OCI-M1 (cell line): ENCODE data around the gene CD109.
"Not testable (repeated sequence)": the region's sequence is repeated elsewhere in the genome, so short reads cannot be mapped to it uniquely, and the experiment has no call there.

Source experiments
- DNase-seq: peaks from one replicate; lab custom pipeline; 2025; lab: John Stamatoyannopoulos, UW

Gene CD109

GRCh38 chr6:73791336-73791735, 95.3 kb downstream of the CD109 start:
- DNase-seq = no peak

- DNase-seq = no peak
These were observed 96.7 kb downstream of the CD109 start for GRCh38 chr6:73792738-73793137.

GRCh38 chr6:73796881-73797280, 100.9 kb downstream of the CD109 start:
- no peak for DNase-seq

- DNase-seq = no peak
These were observed 101.9 kb downstream of the CD109 start for GRCh38 chr6:73797861-73798260.

GRCh38 chr6:73798592-73798991, 102.6 kb downstream of the CD109 start:
- peak; percentile 35 for DNase-seq

GRCh38 chr6:73800997-73801396, 105.0 kb downstream of the CD109 start:
- DNase-seq = no peak

GRCh38 chr6:73801652-73802268, 105.8 kb downstream of the CD109 start:
- DNase-seq = no peak

- no peak for DNase-seq
These were observed 106.4 kb downstream of the CD109 start for GRCh38 chr6:73802366-73802765.

- DNase-seq = peak; percentile 68
These were observed 107.7 kb downstream of the CD109 start for GRCh38 chr6:73803562-73804241.

- DNase-seq = not testable (repeated sequence)
These were observed 109.2 kb downstream of the CD109 start for GRCh38 chr6:73805221-73805620.

- DNase-seq = not testable (repeated sequence)
These were observed 110.0 kb downstream of the CD109 start for GRCh38 chr6:73805982-73806381.

- no peak for DNase-seq
These were observed 115.7 kb downstream of the CD109 start for GRCh38 chr6:73811706-73812105.

- DNase-seq = no peak
These were observed 121.2 kb downstream of the CD109 start for GRCh38 chr6:73817253-73817652.

- no peak for DNase-seq
These were observed 127.2 kb downstream of the CD109 start for GRCh38 chr6:73823046-73823735.

- DNase-seq = no peak
These were observed 127.8 kb downstream of the CD109 start for GRCh38 chr6:73823832-73824231.

GRCh38 chr6:73826571-73826970, 130.6 kb downstream of the CD109 start:
- DNase-seq = no peak

GRCh38 chr6:73830119-73830518, 134.1 kb downstream of the CD109 start:
- no peak for DNase-seq

GRCh38 chr6:73832313-73832712, 136.3 kb downstream of the CD109 start:
- DNase-seq = no peak

GRCh38 chr6:73844696-73845095, 148.7 kb downstream of the CD109 start:
- not testable (repeated sequence) for DNase-seq

GRCh38 chr6:73851048-73851447, 155.0 kb downstream of the CD109 start:
- DNase-seq = not testable (repeated sequence)

GRCh38 chr6:73854998-73855718, 159.2 kb downstream of the CD109 start:
- DNase-seq = peak; percentile 90

- DNase-seq = no peak
These were observed 161.4 kb downstream of the CD109 start for GRCh38 chr6:73857341-73857890.
